Activated gamma-delta T cell treated with anti-CD3 and anti-CD28 coated beads, Interleukin-2, amount 50 U/mL, for 16 hours (primary cell): Measurements from ENCODE around the gene DUS2.
"Not testable (repeated sequence)": the region's sequence is repeated elsewhere in the genome, so short reads cannot be mapped to it uniquely, and the experiment has no call there.

Source experiments
- DNase-seq: peaks from one replicate; pipeline ENCODE4 v3.0.0-alpha.2; 2020; ENCODE audit warnings: low read depth

DUS2 gene

DNA sequence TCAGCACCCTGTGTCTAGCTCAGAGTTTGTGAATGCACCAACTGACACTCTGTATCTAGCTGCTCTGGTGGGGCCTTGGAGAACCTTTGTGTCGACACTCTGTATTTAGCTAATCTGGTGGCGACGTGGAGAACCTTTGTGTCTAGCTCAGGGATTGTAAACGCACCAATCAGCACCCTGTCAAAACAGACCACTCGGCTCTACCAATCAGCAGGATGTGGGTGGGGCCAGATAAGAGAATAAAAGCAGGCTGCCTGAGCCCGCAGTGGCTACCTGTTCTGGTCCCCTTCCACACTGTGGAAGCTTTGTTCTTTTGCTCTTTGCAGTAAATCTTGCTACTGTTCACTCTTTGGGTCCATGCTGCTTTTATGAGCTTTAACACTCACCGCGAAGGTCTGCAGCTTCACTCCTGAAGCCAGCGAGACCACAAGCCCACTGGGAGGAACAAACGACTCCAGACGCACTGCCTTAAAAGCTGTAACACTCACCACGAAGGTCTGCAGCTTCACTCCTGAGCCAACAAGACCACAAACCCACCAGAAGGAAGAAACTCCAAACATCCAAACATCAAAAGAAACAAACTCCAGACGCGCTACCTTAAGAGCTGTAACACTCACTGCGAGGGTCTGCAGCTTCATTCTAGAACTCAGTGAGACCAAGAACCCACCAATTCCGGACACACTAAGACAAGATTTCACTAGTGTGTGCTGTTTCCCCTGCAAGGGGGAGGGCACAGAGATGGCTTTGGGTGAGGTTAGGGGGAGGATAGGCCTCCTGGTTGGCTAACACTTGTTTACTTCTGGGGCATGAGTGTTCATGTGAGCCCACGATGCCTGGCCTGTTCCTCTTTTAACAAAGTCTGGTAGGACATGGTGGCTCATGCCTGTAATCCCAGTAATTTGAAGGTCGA, 24.1 kb upstream of the DUS2 start, which contains the start of gene DPEP2:
DPEP2 (minus strand) TSS at position 706 of the 910 bp plus-strand sequence. CDS start 6,272 bp downstream, outside the sequence.
- not testable (repeated sequence) for DNase-seq

DNA sequence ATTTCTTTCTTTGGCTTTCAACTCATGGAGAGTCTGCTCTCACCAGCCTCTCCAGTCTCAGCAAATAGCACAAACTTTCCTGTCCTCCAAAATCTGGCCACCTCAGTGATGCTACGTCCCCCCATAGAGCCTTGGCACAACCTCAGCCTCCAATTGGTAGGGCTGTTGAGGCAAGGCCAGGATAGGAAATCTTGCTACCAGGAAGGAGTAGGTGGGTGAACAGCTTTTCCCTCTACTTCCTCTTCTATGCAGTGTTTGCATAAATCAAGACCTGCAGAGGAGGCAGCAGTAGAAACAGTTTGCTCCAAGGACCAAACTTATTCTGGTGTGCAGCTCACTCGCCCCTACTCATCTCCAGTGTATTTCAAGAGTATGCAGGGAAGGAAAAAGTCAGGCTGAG, 23.1 kb upstream of the DUS2 start:
- DNase-seq, result no peak

DNA sequence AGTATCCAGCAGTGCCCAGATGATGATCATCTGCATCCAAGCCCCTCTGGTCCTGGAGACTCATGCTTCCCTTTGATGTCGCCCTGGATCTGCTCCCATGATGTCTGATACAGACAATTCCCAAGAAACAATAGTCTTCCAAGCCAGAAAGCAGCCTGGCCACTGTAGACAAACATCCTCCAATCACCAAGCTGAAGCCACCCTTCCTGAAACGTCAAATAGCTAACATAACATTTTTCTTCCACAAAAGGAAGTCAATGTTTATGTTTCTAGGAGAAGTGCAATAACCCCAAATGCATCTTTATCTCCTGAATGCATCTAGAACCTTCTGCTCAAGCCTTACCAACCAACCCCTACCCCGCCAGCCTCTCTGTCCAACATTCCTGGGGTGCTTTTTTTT, 22.6 kb upstream of the DUS2 start:
- DNase-seq, result no peak

DNA sequence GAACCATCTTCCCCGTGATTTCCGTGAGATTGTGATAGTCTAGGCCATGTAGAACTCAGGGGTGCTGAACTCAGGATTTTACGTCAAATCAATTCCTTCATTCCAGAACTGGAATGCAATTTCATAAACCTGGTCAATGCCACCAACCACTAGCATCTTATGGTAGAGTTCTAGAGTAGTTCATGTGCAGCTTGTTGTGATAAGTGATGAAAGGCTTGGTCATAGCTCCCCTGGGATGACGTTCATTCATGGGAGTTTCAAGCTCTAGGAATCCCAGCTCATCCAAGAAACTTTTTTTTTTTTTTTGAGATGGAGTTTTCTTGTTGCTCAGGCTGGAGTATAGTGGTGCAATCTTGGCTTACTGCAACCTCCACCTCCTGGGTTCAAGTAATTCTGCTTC, 20.1 kb upstream of the DUS2 start:
- no peak for DNase-seq

DNA sequence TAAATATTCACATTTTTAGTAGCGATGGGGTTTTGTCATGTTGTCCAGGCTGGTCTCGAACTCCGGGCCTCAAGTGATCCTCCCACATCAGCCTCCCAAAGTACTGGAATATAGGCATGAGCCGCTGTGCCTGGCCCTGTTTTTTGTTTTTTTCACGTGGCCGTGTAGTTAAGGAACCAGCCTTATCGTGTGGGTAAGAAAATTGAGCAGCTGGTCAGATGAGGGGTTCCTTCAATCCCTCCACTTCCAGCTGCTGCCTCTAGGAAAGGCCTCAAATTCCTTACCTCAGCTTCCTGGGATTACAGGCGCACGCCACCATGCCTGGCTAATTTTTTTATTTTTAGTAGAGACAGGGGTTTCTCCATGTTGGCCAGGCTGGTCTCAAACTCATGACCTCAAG, 17.9 kb upstream of the DUS2 start:
- DNase-seq, result no peak

DNA sequence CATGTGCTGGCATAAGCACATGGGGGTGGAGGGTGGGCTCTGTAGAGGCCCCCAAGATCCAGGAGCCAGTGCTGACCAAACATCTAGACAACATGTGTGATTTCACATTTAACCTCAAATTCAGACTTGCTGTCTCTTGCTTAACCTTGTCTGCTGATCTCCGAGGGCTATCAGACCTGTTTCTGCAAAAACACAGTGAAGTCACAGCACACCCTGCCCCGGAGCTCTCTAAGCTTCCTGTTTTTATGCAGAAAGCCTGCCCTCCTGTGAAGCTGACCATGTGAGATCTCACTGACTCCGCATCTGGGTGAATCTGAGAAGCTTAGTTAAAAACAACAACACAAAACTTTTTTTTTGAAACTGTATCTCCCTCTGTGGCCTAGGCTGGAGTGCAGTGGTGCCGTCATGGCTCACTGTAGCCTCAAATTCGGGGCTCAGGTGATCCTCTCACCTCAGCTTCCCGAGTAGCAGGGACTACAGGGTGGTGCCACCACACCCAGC, 17.2 kb upstream of the DUS2 start:
- no peak for DNase-seq

DNA sequence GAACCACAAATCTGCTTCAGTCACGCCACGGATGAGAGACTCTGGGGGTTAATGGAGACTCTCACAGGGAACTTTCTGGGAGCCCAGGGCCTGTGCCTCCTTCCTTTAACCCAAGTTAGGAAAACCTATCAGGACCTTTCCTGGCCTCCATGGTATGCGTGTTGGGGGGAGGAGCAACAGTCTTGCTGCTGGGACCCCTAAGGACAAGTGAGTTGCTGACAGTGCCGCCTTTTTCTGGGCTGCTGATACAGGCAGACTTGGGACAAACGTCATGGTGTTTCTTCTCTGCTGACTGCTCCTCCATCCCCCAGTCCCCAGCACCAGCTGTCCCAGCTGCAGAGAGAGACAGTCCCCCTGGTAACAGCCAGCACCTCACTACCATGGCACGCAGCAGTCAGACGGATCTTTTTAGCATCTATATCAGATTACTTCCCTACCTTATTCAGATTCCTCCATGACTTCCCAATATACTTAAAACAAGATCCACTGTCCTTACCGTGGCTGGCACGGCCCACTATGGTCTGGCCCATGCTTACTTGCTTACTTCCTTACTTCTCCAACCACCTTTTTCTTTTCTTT, 13.8 kb upstream of the DUS2 start:
- DNase-seq, result no peak

- not testable (repeated sequence) for DNase-seq
These were observed 13.2 kb upstream of the DUS2 start for GRCh38 chr16:68009872-68010271.

DNA sequence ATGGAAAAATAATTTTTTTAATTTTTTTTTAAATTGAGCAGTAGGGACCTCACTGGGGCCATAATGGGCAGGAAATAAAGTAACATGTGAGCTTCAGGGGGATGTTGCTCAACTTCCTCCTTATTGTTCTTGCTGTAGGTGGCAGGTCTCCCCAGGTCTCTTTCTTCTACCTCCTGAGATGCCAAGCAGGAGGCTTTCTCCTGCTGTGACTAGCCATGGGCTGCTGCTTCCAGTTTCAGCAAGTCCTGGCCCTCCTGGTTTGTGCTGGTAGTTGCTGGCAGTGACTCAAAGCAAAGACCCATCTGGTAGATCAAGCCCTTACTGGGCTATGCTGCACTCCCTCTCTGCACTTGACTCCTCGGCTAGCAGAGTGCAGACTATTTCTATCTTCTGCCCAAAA, 9.6 kb upstream of the DUS2 start:
- DNase-seq, result no peak

DNA sequence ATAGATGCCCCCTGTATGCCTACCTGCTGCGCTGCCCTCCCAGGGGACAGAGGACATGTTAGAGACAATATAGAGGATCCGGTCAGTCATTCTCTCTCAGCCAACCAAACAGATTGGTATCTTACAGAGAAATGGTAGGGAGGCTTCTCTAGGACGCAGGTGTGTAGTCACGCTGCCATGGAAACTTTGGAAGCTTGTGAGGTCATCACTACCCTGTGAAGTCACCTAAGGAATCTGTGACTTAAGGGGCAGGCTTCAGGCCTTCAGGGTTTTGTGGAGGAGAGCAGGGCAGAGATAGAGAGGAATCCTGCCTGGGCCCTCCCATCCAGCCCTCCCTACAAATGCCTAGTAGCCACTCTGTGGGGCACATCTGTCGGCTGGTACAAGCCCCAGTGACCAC, 7.4 kb upstream of the DUS2 start, which contains the start of gene DPEP2NB:
DPEP2NB (minus strand) TSS at position 231 of the 400 bp plus-strand sequence; CDS start at position 90, 141 bp downstream.
- no peak for DNase-seq

GRCh38 chr16:68019167-68019680, 3.9 kb upstream of the DUS2 start:
- no peak for DNase-seq

- DNase-seq, result no peak
These were observed 1.6 kb upstream of the DUS2 start for GRCh38 chr16:68021490-68021889.

DNA sequence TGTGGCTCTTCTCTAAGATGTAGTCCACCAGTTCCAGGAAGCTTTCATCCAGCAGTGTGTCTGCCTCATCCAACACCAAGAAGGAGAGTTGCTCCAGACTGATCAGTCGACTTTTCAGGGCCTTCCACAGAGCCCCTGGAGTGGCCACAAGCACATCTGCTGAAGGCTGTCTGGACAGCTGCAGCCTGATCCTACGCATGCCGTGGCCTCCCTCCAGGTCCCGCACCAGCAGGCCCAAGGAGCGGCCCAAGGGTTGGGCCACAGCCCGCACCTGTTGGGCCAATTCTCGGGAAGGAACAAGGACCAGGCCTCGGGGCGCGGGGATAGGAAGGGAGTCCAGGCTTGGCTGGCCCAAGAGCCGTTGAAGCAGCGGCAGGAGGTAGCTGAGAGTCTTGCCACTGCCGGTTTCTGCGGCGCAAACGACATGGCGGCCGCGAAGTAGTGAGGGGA, 781 bp upstream of the DUS2 start:
- DNase-seq, result peak; percentile 8

DNA sequence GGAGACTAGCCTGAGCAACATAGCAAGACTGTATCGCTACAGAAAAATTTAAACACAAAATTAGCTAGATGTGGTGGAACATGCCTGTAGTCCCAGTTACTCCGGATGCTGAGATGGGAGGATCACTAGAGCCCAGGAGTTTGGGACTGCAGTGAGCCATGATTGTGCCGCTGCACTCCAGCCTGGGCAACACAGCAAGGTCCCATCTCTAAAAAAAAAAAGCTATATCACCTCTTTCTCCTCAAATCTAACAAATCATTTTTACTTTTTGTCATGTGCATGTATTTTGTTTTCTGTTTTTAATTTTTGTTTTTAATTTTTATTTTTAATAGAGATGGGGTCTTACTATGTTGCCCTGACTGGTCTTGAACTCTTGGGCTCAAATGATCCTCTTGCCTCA, 5.9 kb downstream of the DUS2 start:
- DNase-seq, result no peak

DNA sequence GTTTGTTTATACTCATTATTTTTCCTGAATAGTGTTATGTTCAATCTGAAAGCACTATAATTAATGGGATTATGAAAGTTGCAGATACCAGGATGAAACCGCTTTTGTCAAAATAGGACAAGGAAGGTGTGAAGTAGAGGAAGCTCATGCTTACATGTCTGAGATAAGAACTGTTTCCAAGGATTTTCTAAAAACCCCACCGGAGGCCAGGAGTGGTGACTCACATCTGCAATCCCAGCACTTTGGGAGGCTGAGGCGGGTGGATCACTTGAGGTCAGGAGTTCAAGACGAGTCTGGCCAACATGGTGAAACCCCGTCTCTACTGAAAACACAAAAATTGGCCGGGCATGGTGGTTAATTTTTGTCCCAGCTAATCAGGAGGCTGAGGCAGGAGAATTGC, 7.0 kb downstream of the DUS2 start:
- DNase-seq, result not testable (repeated sequence)

GRCh38 chr16:68031951-68032350, 8.9 kb downstream of the DUS2 start:
- DNase-seq, result no peak

GRCh38 chr16:68033101-68033500, 10.0 kb downstream of the DUS2 start:
- DNase-seq, result no peak

DNA sequence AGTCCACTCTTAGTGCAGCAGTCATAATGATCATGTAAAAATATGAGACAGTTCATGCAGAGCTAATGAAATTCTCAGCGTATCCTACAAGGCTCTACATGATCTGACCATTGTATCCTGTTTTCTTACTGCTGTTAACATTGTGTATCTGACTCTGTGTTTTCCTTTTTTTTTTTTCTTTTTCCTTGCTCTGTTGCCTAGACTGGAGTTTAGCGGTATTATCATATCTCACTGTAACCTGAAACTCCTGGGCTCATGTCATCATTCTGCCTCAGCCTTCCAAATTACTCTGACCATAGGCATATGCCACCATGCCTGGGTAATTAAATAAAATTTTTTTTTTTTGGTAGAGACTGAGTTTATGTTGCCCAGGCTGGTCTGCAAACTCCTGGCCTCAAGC, 12.1 kb downstream of the DUS2 start:
- DNase-seq, result no peak

DNA sequence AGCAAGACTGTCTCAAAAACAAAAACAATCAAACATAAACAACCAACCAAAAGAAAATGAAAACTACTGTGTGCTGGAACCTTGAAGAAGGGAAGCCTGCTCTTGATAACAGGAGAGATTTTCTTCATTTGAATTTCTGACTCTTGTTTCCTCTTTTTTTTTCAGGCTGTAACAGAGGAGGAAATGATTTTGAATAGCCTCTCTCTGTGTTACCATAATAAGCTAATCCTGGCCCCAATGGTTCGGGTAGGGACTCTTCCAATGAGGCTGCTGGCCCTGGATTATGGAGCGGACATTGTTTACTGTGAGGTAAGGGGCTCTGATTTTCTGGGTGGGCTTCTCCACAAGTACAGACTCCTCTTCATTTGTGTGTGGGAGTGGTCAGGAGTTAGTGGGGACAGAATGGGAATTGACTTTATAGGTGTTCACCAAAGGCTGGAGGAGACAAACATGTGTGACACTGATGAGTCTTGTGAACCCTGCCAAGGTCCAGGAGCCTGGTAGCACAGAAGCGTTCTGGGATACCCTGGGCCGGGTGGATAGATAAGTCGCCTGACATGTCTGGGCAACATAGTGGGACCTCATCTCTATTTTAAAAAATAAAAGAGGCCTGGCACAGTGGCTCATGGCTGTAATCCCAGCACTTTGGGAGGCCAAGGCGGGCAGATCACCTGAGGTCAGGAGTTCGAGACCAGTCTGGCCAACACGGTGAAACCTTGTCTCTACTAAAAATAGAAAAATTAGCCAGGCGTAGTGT, 14.9 kb downstream of the DUS2 start:
- no peak for DNase-seq

- peak; percentile 88 for DNase-seq
These were observed 17.6 kb downstream of the DUS2 start for GRCh38 chr16:68040506-68041288.

DNA sequence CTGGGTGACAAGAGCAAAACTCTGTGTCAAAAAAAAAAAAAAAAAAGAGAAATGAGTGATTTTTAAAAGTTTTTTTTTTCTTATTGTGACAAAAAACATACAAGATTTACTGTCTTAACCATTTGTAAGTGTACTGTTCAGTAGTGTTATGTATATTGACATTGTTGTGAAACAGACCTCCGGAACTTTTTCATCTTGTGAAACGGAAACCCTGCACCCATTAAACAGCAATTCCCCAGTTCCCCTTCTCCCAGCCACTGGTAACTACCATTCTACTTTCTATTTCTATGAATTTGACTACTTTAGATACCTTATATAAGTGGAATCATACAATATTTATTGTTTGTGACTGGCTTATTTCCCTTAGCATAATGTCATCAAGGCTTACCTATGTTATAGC, 18.7 kb downstream of the DUS2 start:
- DNase-seq, result no peak
